Neural progenitor cell (in vitro differentiated cells): ENCODE results near the gene ASPDH. TPM values are rescaled to one million over a fixed set of nuclear protein-coding genes. Genes with fewer than 3 reads are reported as not detected.
A peak's percentile ranks its signal among the peaks of the same experiment; 100 is the strongest.

ENCODE experiments used
- DNase-seq: peaks from one replicate; pipeline ENCODE4 v3.0.0-alpha.2; 2016; ENCODE audit warnings: low spot score
- H2AFZ ChIP-seq: fragments of 200-600 bp; sonication (generic); replicated peaks from 2 replicates; pipeline ENCODE4 v1.6.1; 2016; ENCODE audit warnings: antibody characterized with exemption
- H3F3A ChIP-seq: fragments of 200-600 bp; sonication (generic); 2 replicates; pipeline ENCODE4 v1.6.1; 2016; ENCODE audit warnings: antibody characterized with exemption, low read depth
- H3K27ac ChIP-seq: fragments of 200-600 bp; sonication (generic); 2 replicates; pipeline ENCODE4 v1.5.1; 2016; ENCODE audit warnings: mild to moderate bottlenecking
- H3K27me3 ChIP-seq: fragments of 200-600 bp; sonication (generic); 2 replicates; pipeline ENCODE4 v1.6.1; 2016; ENCODE audit warnings: mild to moderate bottlenecking, moderate library complexity
- H3K36me3 ChIP-seq: fragments of 200-600 bp; sonication (generic); 2 replicates; pipeline ENCODE4 v1.5.1; 2016
- H3K4me1 ChIP-seq: fragments of 200-600 bp; sonication (generic); 2 replicates; pipeline ENCODE4 v1.6.1; 2016; ENCODE audit warnings: mixed run types
- H3K4me2 ChIP-seq: fragments of 200-600 bp; sonication (generic); 2 replicates; pipeline ENCODE4 v1.6.1; 2016
- H3K4me3 ChIP-seq: fragments of 200-600 bp; sonication (generic); 2 replicates; pipeline ENCODE4 v1.5.1; 2016
- H3K79me2 ChIP-seq: fragments of 200-600 bp; sonication (generic); 2 replicates; pipeline ENCODE4 v1.6.1; 2016; ENCODE audit warnings: low read depth
- H3K9ac ChIP-seq: fragments of 200-600 bp; sonication (generic); 2 replicates; pipeline ENCODE4 v1.6.1; 2016
- H3K9me3 ChIP-seq: fragments of 200-600 bp; sonication (generic); 2 replicates; pipeline ENCODE4 v1.5.1; 2016; ENCODE audit warnings: low read depth
- H4K20me1 ChIP-seq: fragments of 200-600 bp; sonication (generic); 2 replicates; pipeline ENCODE4 v1.6.1; 2016; ENCODE audit warnings: low read depth
- H3K27ac Mint-ChIP-seq: 3 replicates; pipeline ENCODE4 v1.8.0; 2021; ENCODE audit warnings: mixed read lengths
- H3K27me3 Mint-ChIP-seq: 2 replicates; pipeline ENCODE4 v1.8.0; 2022; ENCODE audit warnings: low read depth, mild to moderate bottlenecking, inconsistent platforms, moderate library complexity, mixed read lengths; ENCODE audit not compliant: insufficient read depth
- H3K36me3 Mint-ChIP-seq: 3 replicates; pipeline ENCODE4 v1.8.0; 2021; ENCODE audit warnings: mixed read lengths
- H3K4me1 Mint-ChIP-seq: 3 replicates; pipeline ENCODE4 v1.8.0; 2021; ENCODE audit warnings: mixed read lengths
- H3K4me3 Mint-ChIP-seq: 3 replicates; pipeline ENCODE4 v1.8.0; 2021; ENCODE audit warnings: mild to moderate bottlenecking, moderate library complexity, mixed read lengths
- H3K9me3 Mint-ChIP-seq: 3 replicates; pipeline ENCODE4 v1.8.0; 2020; ENCODE audit warnings: mixed read lengths
- EZH2 ChIP-seq: fragments of 200-600 bp; sonication (generic); IDR thresholded peaks from 2 replicates; pipeline ENCODE4 v1.6.1; 2017; ENCODE audit warnings: antibody characterized with exemption, mild to moderate bottlenecking, moderate library complexity
- EZH2phosphoT487 ChIP-seq: fragments of 200-600 bp; sonication (generic); IDR thresholded peaks from 2 replicates; pipeline ENCODE4 v1.6.1; 2017; ENCODE audit warnings: antibody characterized with exemption
- total RNA-seq: library from RNA; depleted of rRNA; stranded (reverse); fragments of >200 nt; gene quantifications from 2 replicates; pipeline ENCODE4 v1.2.3, GENCODE V29; 2015; ENCODE audit warnings: low replicate concordance
- TF ChIP-seq, protein P1 (sequence below): fragments of 200-600 bp; sonication (generic); IDR thresholded peaks from 2 replicates; pipeline ENCODE4 v1.5.1; 2017; ENCODE audit warnings: antibody characterized with exemption, mild to moderate bottlenecking

The ASPDH gene
- total RNA-seq, 1 donor from 2014 or later, result not detected

DNA sequence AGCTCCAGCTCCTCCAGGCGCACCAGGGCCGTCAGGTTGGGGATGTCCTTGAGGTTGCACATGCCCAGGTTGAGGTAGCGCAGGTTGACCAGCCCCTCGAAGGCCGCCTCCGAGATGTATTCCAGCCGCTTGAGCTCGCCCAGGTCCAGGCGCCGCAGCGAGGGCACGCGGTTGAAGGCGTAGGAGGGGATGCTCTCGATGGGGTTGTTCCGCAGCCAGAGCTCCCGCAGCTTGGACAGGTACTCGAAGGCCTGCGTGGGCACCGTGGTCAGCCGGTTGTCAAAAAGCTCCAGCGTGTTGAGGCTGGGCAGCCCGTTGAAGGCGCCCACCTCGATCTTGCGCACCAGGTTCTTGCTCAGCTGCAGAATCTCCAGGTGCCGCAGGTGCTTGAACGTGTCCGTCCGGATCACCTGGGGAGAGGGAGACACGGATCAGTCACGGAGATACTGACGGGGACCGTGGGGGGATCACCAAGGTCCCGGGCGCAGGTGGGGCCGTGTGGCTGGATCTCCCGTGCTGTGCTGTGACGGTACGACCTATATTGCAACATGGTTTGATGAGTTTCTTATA lies 5.4 kb upstream of the ASPDH start:
- H3K9me3 Mint-ChIP-seq, result no peaks in the 10 kb centered on the region
- H3K36me3 ChIP-seq, result no peaks in the 10 kb centered on the region

DNA sequence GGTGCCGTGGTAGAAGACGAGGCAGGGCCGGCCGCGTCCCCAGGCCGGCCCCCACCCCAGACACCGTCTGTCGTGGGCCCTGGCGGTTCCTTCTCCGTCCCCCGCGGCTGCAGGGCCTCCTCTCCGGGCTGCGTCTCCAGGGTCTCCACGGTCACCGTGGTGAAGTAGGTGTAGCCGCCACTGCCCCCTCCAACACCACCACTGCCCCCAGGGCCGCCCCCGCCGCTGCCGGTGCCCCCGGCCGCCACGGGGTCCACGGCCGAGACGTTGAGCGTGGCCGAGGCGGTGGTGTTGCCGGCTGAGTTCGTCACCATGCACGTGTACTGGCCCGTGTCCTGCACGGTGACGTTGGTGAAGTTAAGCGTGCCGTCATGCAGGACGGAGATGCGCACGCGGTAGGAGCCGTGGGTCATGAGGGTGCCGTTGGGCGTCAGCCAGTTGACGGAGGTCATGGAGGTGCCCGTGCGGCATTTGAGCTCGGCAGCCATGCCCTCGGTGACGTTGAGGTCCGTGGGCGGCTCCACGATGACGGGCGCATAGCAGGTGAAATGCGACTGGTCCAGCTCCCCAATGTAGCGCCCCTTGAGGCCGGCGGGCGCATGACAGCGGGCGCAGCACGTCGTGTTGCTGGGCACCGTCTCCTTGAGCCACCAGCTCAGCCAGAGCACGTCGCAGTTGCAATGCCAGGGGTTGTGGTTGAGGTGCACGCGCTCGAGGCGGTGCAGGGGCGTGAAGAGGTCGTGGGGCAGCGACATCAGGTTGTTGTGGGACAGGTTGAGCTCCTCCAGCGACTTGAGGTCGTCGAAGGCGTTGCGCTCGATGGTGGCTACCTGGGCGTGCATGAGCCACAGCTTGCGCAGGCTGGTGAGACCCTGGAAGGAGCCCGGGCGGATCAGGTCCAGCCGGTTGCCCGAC lies 4.6 kb upstream of the ASPDH start:
- H3K4me3 Mint-ChIP-seq, result no peak overlapping the region

More for the DNA sequence above, 5.4 kb upstream of the ASPDH start:
- Mint-ChIP-seq H3K27me3 (peaks cover 8% of the 10 kb centered on the region), H3K36me3 (peaks cover 14% of the 10 kb centered on the region), H3K4me1 (peaks cover 4% of the 10 kb centered on the region), H3K4me3 (no peak overlapping the region), H3K27ac (no peak overlapping the region)
- Histone ChIP-seq H3K4me1 (peaks cover 4% of the 10 kb centered on the region), H2AFZ (no peak overlapping the region), H3K9ac (no peak overlapping the region), H3K27me3 (no peaks in the 10 kb centered on the region), H3K79me2 (no peaks in the 10 kb centered on the region), H3K27ac (no peak overlapping the region), H3K4me2 (no peak overlapping the region), H3F3A (no peaks in the 10 kb centered on the region), H3K4me3 (no peak overlapping the region), H4K20me1 (no peaks in the 10 kb centered on the region), H3K9me3 (no peaks in the 10 kb centered on the region)
- no peak for DNase-seq
- TF ChIP-seq EZH2 (no peak), EZH2phosphoT487 (no peak)
- TF ChIP-seq, protein P1, sequence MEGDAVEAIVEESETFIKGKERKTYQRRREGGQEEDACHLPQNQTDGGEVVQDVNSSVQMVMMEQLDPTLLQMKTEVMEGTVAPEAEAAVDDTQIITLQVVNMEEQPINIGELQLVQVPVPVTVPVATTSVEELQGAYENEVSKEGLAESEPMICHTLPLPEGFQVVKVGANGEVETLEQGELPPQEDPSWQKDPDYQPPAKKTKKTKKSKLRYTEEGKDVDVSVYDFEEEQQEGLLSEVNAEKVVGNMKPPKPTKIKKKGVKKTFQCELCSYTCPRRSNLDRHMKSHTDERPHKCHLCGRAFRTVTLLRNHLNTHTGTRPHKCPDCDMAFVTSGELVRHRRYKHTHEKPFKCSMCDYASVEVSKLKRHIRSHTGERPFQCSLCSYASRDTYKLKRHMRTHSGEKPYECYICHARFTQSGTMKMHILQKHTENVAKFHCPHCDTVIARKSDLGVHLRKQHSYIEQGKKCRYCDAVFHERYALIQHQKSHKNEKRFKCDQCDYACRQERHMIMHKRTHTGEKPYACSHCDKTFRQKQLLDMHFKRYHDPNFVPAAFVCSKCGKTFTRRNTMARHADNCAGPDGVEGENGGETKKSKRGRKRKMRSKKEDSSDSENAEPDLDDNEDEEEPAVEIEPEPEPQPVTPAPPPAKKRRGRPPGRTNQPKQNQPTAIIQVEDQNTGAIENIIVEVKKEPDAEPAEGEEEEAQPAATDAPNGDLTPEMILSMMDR, result no peak

DNA sequence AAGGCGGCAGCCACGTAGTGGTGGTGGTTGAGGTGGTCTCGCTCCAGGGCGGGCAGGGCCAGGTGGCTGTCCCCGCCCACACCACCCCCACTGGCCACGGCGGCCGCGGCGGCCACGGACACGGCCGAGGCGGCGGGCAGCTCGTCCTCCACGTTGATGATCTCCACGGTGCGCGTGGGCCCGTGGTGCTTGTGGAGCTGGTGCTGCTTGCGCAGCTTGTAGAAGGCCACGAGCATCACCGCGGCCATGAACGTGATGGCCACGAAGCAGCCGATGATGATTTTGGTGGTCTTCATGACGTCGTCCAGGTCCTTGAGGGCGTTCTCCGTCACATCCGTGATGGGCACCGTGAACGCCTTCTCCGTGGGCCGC lies 4.0 kb upstream of the ASPDH start:
- no peak overlapping the region for H3K4me3 Mint-ChIP-seq
- H3K27ac Mint-ChIP-seq, result no peak overlapping the region
- Histone ChIP-seq H4K20me1 (no peaks in the 10 kb centered on the region), H3K36me3 (no peaks in the 10 kb centered on the region), H3K27me3 (no peaks in the 10 kb centered on the region), H3K9ac (no peak overlapping the region), H3K4me3 (no peak overlapping the region), H3K27ac (no peak overlapping the region), H3K4me1 (peaks cover 9% of the 10 kb centered on the region), H3K9me3 (no peaks in the 10 kb centered on the region), H3K79me2 (no peaks in the 10 kb centered on the region), H3F3A (no peaks in the 10 kb centered on the region), H3K4me2 (no peak overlapping the region), H2AFZ (no peak overlapping the region)
- no peak for DNase-seq
- peaks cover 8% of the 10 kb centered on the region for H3K27me3 Mint-ChIP-seq
- peaks cover 16% of the 10 kb centered on the region for H3K4me1 Mint-ChIP-seq
- no peaks in the 10 kb centered on the region for H3K9me3 Mint-ChIP-seq
- TF ChIP-seq EZH2 (no peak), EZH2phosphoT487 (no peak)
- TF ChIP-seq, protein P1, result no peak
- peaks cover 11% of the 10 kb centered on the region for H3K36me3 Mint-ChIP-seq

More for the DNA sequence above, 4.6 kb upstream of the ASPDH start:
- Histone ChIP-seq H3K79me2 (no peaks in the 10 kb centered on the region), H2AFZ (no peak overlapping the region), H3K4me1 (peaks cover 9% of the 10 kb centered on the region), H3K36me3 (no peaks in the 10 kb centered on the region), H3K27me3 (no peaks in the 10 kb centered on the region), H4K20me1 (no peaks in the 10 kb centered on the region), H3F3A (no peaks in the 10 kb centered on the region), H3K4me3 (no peak overlapping the region), H3K9ac (no peak overlapping the region), H3K9me3 (no peaks in the 10 kb centered on the region), H3K4me2 (no peak overlapping the region), H3K27ac (no peak overlapping the region)
- TF ChIP-seq, protein P1, result peak; percentile 36
- TF ChIP-seq EZH2, result no peak
- Mint-ChIP-seq H3K27ac (no peak overlapping the region), H3K27me3 (peaks cover 9% of the 10 kb centered on the region), H3K9me3 (no peaks in the 10 kb centered on the region), H3K4me1 (peaks cover 10% of the 10 kb centered on the region), H3K36me3 (peaks cover 11% of the 10 kb centered on the region)
- DNase-seq, result no peak
